GM12878 (cell line): ENCODE measurements around the gene PIGN. TPM values are rescaled to one million over a fixed set of nuclear protein-coding genes. Genes with fewer than 3 reads are reported as not detected.
"Not testable (repeated sequence)": the region's sequence is repeated elsewhere in the genome, so short reads cannot be mapped to it uniquely, and the experiment has no call there.

Experiments
- ATAC-seq: fragments of 200-7000 bp; cut with Tn5 transposase; 3 replicates; pipeline ENCODE4 v1.9.1; 2020; ENCODE audit warnings: mild to moderate bottlenecking, moderate library complexity
- BruUV-seq: library from RNA; stranded (reverse); fragments of 400-500 nt; replicated peaks from 2 replicates; lab custom pipeline; 2021; lab: Mats Ljungman, UMichigan
- CTCF ChIA-PET: fragments of 300-600 bp; sonication (Branson Sonifier 250); formaldehyde crosslinking; extraction: SDS; loops from one replicate; lab custom pipeline; 2021; ENCODE audit warnings: inconsistent platforms; lab: Yijun Ruan, JAX
- POLR2A ChIA-PET: fragments of 350-600 bp; formaldehyde crosslinking; extraction: SDS; loops from one replicate; lab custom pipeline; 2021; ENCODE audit warnings: inconsistent platforms; lab: Charles Lee
- RAD21 ChIA-PET: fragments of 300-600 bp; sonication (Branson Sonifier 250); formaldehyde crosslinking; loops from one replicate; lab custom pipeline; 2023; ENCODE audit warnings: antibody characterized with exemption; ENCODE audit not compliant: unreplicated experiment; lab: Charles Lee
- SMC1A ChIA-PET: fragments of 300-600 bp; sonication (Branson Sonifier 250); formaldehyde crosslinking; loops from one replicate; lab custom pipeline; 2023; ENCODE audit not compliant: unreplicated experiment, uncharacterized antibody; lab: Charles Lee
- DNase-seq: peaks from one replicate; pipeline ENCODE4 v3.0.0-alpha.2; 2011; ENCODE audit warnings: low read depth, low spot score
- FAIRE-seq: peaks from 3 replicates; lab custom pipeline; 2011; peaks lifted over from hg19 to GRCh38; lab: Jason Lieb, UNC
- H2AFZ ChIP-seq: 2 replicates; pipeline ENCODE4 v1.6.0; 2011; ENCODE audit warnings: low read depth, low read length, control low read depth; ENCODE audit not compliant: control insufficient read depth
- H3K27ac ChIP-seq: 2 replicates; pipeline ENCODE4 v1.5.1; 2011; ENCODE audit warnings: control low read depth; ENCODE audit not compliant: control insufficient read depth, insufficient read depth
- H3K27me3 ChIP-seq, 2 experiments: replicated peaks in 1 of 2; 2 replicates each; pipeline versions ENCODE4 v1.6.0 to v1.6.1; 2011; ENCODE audit warnings: low read length in 1 of 2; ENCODE audit not compliant: control insufficient read depth in 2 of 2, insufficient read depth in 2 of 2
- H3K36me3 ChIP-seq, 2 experiments: 2 replicates each; pipeline ENCODE4 v1.5.1; 2011; ENCODE audit warnings: low read length in 1 of 2; ENCODE audit not compliant: control insufficient read depth in 2 of 2, insufficient read depth in 2 of 2
- H3K4me1 ChIP-seq: 2 replicates; pipeline ENCODE4 v1.6.1; 2011; ENCODE audit warnings: mild to moderate bottlenecking, low read length, moderate library complexity, mixed read lengths; ENCODE audit not compliant: control insufficient read depth, insufficient read depth
- H3K4me2 ChIP-seq: 2 replicates; pipeline ENCODE4 v1.6.0; 2011; ENCODE audit warnings: control low read depth; ENCODE audit not compliant: control insufficient read depth, insufficient read depth
- H3K4me3 ChIP-seq: fragments of 200-600 bp; sonication (generic); 2 replicates; pipeline ENCODE4 v1.5.1; 2016
- H3K79me2 ChIP-seq: 2 replicates; pipeline ENCODE4 v1.6.0; 2011; ENCODE audit warnings: low read length; ENCODE audit not compliant: control insufficient read depth, insufficient read depth
- H3K9ac ChIP-seq: 2 replicates; pipeline ENCODE4 v1.8.0; 2011; ENCODE audit warnings: low read length, control low read depth, mixed read lengths; ENCODE audit not compliant: control insufficient read depth, insufficient read depth
- H3K9me3 ChIP-seq: replicated peaks from 3 replicates; pipeline ENCODE4 v1.5.1; 2011; ENCODE audit warnings: mild to moderate bottlenecking, low read length; ENCODE audit not compliant: control insufficient read depth, insufficient read depth
- H4K20me1 ChIP-seq: 2 replicates; pipeline ENCODE4 v1.6.0; 2011; ENCODE audit not compliant: control insufficient read depth, insufficient read depth
- BACH1 ChIP-seq: fragments of 450-650 bp; IDR thresholded peaks from 2 replicates; pipeline ENCODE4 v1.6.1; 2017; ENCODE audit warnings: mild to moderate bottlenecking, borderline replicate concordance
- CEBPB ChIP-seq, 2 experiments: fragments of 150-350 bp in 1 of 2; IDR thresholded peaks; 2 replicates each; pipeline ENCODE4 v1.6.1; 2012 to 2014; ENCODE audit warnings: low read depth in 2 of 2, low read length in 2 of 2, borderline replicate concordance in 1 of 2, inconsistent platforms in 1 of 2
- ETV6 ChIP-seq, 2 experiments: fragments of 450-650 bp in 1 of 2; IDR thresholded peaks in 1 of 2; conservative IDR thresholded peaks in 1 of 2; 2 replicates each; pipeline ENCODE4 v1.6.1; 2014; ENCODE audit warnings: antibody characterized with exemption in 1 of 2, borderline replicate concordance in 1 of 2, low read depth in 1 of 2, mild to moderate bottlenecking in 1 of 2, moderate library complexity in 1 of 2
- FOXM1 ChIP-seq: IDR thresholded peaks from 2 replicates; pipeline ENCODE4 v1.6.1; 2012; ENCODE audit warnings: low read depth, mild to moderate bottlenecking, inconsistent platforms, low read length, moderate library complexity
- HCFC1 ChIP-seq: fragments of 150-350 bp; IDR thresholded peaks from 2 replicates; pipeline ENCODE4 v1.6.1; 2014; ENCODE audit warnings: low read length
- MEF2A ChIP-seq: IDR thresholded peaks from 2 replicates; pipeline ENCODE4 v1.6.1; 2011; ENCODE audit warnings: low read depth, mild to moderate bottlenecking, low read length, moderate library complexity; ENCODE audit not compliant: insufficient read depth
- MEF2B ChIP-seq: fragments of 450-650 bp; IDR thresholded peaks from 2 replicates; pipeline ENCODE4 v1.6.1; 2018; ENCODE audit warnings: mild to moderate bottlenecking, moderate library complexity; ENCODE audit not compliant: partially characterized antibody, poor library complexity, severe bottlenecking
- RFX5 ChIP-seq: IDR thresholded peaks from 2 replicates; pipeline ENCODE4 v1.6.1; 2011; ENCODE audit warnings: low read depth, low read length, improper control_type of control experiment
- SREBF2 ChIP-seq: IDR thresholded peaks from 2 replicates; pipeline ENCODE4 v1.6.1; 2012; ENCODE audit warnings: mild to moderate bottlenecking, low read length
- TAF1 ChIP-seq: IDR thresholded peaks from 2 replicates; pipeline ENCODE4 v1.6.1; 2011; ENCODE audit warnings: mild to moderate bottlenecking, low read depth, low read length, borderline replicate concordance
- WGBS: methylation state at CpG from one replicate; pipeline ENCODE4 v1.1.6; 2016; ENCODE audit warnings: low lambda C conversion rate; ENCODE audit not compliant: insufficient replicate concordance, insufficient coverage; ENCODE audit errors: missing lambda C conversion rate; 5-methylcytosine and 5-hydroxymethylcytosine counted together
- in situ Hi-C: fragments of 300-500 bp; cut with MboI; formaldehyde crosslinking; loops from 9 replicates; pipeline ENCODE4 v1.14.3; 2018; ENCODE audit warnings: mixed read lengths
- intact Hi-C: fragments of 100-400 bp; cut with micrococcal nuclease; formaldehyde crosslinking; loops from one replicate; pipeline ENCODE4 v1.14.2; 2022; ENCODE audit not compliant: unreplicated experiment
- polyA plus RNA-seq, 11 experiments: library from polyadenylated mRNA; depleted of rRNA in 4 of 11; unstranded in 6 of 11; stranded (reverse) in 5 of 11; fragments of >200 nt; fragmentation: Nextera tagmentation in 4 of 11; fragmentation: Illumina TruSeq in 1 of 11; extraction: Ambion mirVana in 4 of 11; extraction: Trizol in 1 of 11; gene quantifications; 1 replicate in 1 of 11; 2 replicates in 10 of 11; pipeline versions ENCODE4 v1.2.1 to v1.2.3, GENCODE V29; 2011 to 2016; ENCODE audit warnings: inconsistent platforms in 2 of 11, missing spikeins in 2 of 11, low read depth in 1 of 11
- total RNA-seq, 4 experiments: library from RNA; depleted of rRNA in 3 of 4; stranded (reverse); fragments of >200 nt in 3 of 4; fragmentation: Illumina TruSeq in 1 of 4; extraction: Trizol in 1 of 4; gene quantifications; 2 replicates each; pipeline versions ENCODE4 v1.2.1 to v1.2.3, GENCODE V29; 2013 to 2021
- TF ChIP-seq, protein P1 (sequence below), 3 experiments: IDR thresholded peaks in 2 of 3; conservative IDR thresholded peaks in 1 of 3; 2 replicates each; pipeline ENCODE4 v1.5.1; 2011; ENCODE audit warnings: low read depth in 3 of 3, low read length in 3 of 3, mild to moderate bottlenecking in 3 of 3, control low read depth in 2 of 3, moderate library complexity in 2 of 3, inconsistent platforms in 1 of 3, mixed read lengths in 1 of 3; ENCODE audit not compliant: control insufficient read depth in 2 of 3, insufficient read depth in 1 of 3; ENCODE audit errors: extremely low read depth in 1 of 3
- TF ChIP-seq, protein P2 (sequence below): IDR thresholded peaks from 2 replicates; pipeline ENCODE4 v1.6.1; 2012; ENCODE audit warnings: low read depth, low read length, improper control_type of control experiment
- TF ChIP-seq, protein P3 (sequence below): fragments of 450-650 bp; IDR thresholded peaks from 2 replicates; pipeline ENCODE4 v1.6.1; 2017; ENCODE audit warnings: antibody characterized with exemption, mild to moderate bottlenecking, moderate library complexity

Gene PIGN
- total and polyA plus RNA-seq, 10 of the 15 experiments (the other 5 are each of a cell fraction or from before 2014, with no cell fraction given): 6.9 to 25.4 (median 18.7) TPM

DNA sequence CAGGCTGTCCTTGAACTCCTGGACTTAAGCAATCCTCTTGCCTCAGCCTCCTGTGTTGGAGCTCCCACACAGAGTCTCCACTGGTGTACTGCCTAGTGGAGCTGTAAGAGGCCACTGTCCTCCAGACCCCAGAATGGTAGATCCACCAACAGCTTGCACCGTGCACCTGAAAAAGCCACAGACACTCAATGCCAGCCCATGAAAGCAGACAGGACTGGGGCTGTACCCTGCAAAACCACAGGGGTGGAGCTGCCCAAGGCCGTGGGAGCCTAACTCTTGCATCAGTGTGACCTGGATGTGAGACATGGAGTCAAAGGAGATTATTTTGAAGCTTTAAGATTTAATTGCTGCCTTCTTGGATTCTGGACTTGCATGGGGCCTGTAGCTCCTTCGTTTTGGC is 152.6 kb downstream of the PIGN start:
- H3K9ac ChIP-seq, H3K27ac ChIP-seq, intact Hi-C loops, H4K20me1 ChIP-seq, BruUV-seq, H3K36me3 ChIP-seq, RAD21 ChIA-PET, H3K9me3 ChIP-seq, DNase-seq, H2AFZ ChIP-seq, FAIRE-seq, SMC1A ChIA-PET, H3K4me3 ChIP-seq, POLR2A ChIA-PET, H3K4me2 ChIP-seq, H3K27me3 ChIP-seq, in situ Hi-C loops, H3K4me1 ChIP-seq, ATAC-seq, H3K79me2 ChIP-seq: not testable (repeated sequence)
- CTCF ChIA-PET: interaction anchor here (0.9 to 1.0 kb wide), 2 partner anchors 9 to 88 kb away, joined by 3 read pairs; no protein-coding TSS in a partner anchor
- WGBS: 36% methylated on average over 3 of the region's 3 CpGs

DNA sequence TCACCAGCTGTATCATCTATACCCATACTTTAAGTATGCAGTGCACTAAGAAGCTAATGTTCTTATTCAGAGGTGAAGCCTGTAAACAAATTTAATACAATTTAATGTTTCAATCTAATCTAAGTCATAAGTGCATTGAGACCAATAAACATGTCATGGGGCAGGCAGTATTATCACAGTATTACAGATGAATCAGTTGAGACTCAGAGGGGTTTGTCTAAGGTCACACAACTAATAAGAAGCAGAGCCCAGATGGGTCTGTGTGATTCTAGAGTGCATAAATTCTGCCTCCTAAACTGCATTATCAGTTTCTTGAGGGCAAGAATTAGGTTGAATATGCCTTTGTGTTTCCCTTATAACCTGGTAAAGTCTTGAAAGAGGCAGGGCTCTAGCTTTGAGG is 153.1 kb downstream of the PIGN start:
- FAIRE-seq (no peak), DNase-seq (no peak), ATAC-seq (no peak)
- no peaks in the 10 kb centered on the region for H3K27me3 ChIP-seq
- no peaks in the 10 kb centered on the region for H4K20me1 ChIP-seq
- ChIA-PET SMC1A (no interaction called here), RAD21 (no interaction called here), CTCF (no interaction called here), POLR2A (no interaction called here)
- no peak overlapping the region for H3K9ac ChIP-seq
- TF ChIP-seq CEBPB (IDR thresholded peaks at IDR 0.05; ENCODE audit: borderline replicate concordance in 1 of 2, low read depth in 2 of 2, low read length in 2 of 2): no peak
- TF ChIP-seq SREBF2: no peak
- TF ChIP-seq, protein P1, sequence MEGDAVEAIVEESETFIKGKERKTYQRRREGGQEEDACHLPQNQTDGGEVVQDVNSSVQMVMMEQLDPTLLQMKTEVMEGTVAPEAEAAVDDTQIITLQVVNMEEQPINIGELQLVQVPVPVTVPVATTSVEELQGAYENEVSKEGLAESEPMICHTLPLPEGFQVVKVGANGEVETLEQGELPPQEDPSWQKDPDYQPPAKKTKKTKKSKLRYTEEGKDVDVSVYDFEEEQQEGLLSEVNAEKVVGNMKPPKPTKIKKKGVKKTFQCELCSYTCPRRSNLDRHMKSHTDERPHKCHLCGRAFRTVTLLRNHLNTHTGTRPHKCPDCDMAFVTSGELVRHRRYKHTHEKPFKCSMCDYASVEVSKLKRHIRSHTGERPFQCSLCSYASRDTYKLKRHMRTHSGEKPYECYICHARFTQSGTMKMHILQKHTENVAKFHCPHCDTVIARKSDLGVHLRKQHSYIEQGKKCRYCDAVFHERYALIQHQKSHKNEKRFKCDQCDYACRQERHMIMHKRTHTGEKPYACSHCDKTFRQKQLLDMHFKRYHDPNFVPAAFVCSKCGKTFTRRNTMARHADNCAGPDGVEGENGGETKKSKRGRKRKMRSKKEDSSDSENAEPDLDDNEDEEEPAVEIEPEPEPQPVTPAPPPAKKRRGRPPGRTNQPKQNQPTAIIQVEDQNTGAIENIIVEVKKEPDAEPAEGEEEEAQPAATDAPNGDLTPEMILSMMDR (IDR thresholded peaks at IDR 0.05 in 2 of 3, conservative IDR thresholded peaks at IDR 0.05 in 1 of 3; ENCODE audit: control insufficient read depth in 2 of 3, extremely low read depth in 1 of 3, insufficient read depth in 1 of 3, low read depth in 3 of 3, low read length in 3 of 3): no peak
- no peak for TF ChIP-seq RFX5
- TF ChIP-seq HCFC1: no peak
- no peak for TF ChIP-seq ETV6 (conservative IDR thresholded peaks at IDR 0.05 in 1 of 2, IDR thresholded peaks at IDR 0.05 in 1 of 2; ENCODE audit: borderline replicate concordance in 1 of 2, low read depth in 1 of 2)
- TF ChIP-seq, protein P2, sequence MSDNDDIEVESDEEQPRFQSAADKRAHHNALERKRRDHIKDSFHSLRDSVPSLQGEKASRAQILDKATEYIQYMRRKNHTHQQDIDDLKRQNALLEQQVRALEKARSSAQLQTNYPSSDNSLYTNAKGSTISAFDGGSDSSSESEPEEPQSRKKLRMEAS: no peak
- TF ChIP-seq, protein P3, sequence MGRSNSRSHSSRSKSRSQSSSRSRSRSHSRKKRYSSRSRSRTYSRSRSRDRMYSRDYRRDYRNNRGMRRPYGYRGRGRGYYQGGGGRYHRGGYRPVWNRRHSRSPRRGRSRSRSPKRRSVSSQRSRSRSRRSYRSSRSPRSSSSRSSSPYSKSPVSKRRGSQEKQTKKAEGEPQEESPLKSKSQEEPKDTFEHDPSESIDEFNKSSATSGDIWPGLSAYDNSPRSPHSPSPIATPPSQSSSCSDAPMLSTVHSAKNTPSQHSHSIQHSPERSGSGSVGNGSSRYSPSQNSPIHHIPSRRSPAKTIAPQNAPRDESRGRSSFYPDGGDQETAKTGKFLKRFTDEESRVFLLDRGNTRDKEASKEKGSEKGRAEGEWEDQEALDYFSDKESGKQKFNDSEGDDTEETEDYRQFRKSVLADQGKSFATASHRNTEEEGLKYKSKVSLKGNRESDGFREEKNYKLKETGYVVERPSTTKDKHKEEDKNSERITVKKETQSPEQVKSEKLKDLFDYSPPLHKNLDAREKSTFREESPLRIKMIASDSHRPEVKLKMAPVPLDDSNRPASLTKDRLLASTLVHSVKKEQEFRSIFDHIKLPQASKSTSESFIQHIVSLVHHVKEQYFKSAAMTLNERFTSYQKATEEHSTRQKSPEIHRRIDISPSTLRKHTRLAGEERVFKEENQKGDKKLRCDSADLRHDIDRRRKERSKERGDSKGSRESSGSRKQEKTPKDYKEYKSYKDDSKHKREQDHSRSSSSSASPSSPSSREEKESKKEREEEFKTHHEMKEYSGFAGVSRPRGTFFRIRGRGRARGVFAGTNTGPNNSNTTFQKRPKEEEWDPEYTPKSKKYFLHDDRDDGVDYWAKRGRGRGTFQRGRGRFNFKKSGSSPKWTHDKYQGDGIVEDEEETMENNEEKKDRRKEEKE: no peak
- TF ChIP-seq TAF1: no peak
- TF ChIP-seq MEF2A: no peak
- TF ChIP-seq FOXM1: no peak
- TF ChIP-seq MEF2B: no peak
- no peak for TF ChIP-seq BACH1
- no peak overlapping the region for H2AFZ ChIP-seq
- H3K27ac ChIP-seq: no peak overlapping the region
- intact Hi-C loops: no loop called here
- in situ Hi-C loops: no loop called here
- H3K9me3 ChIP-seq: no peaks in the 10 kb centered on the region; the same call in 2 of the 3 replicates
- H3K4me2 ChIP-seq: no peak overlapping the region
- BruUV-seq: no TSS peak
- no peaks in the 10 kb centered on the region for H3K79me2 ChIP-seq
- no peak overlapping the region for H3K4me3 ChIP-seq
- H3K36me3 ChIP-seq: no peaks in the 10 kb centered on the region
- H3K4me1 ChIP-seq: no peaks in the 10 kb centered on the region
